Measurements from ENCODE around the gene COPS8.

Gene COPS8

DNA sequence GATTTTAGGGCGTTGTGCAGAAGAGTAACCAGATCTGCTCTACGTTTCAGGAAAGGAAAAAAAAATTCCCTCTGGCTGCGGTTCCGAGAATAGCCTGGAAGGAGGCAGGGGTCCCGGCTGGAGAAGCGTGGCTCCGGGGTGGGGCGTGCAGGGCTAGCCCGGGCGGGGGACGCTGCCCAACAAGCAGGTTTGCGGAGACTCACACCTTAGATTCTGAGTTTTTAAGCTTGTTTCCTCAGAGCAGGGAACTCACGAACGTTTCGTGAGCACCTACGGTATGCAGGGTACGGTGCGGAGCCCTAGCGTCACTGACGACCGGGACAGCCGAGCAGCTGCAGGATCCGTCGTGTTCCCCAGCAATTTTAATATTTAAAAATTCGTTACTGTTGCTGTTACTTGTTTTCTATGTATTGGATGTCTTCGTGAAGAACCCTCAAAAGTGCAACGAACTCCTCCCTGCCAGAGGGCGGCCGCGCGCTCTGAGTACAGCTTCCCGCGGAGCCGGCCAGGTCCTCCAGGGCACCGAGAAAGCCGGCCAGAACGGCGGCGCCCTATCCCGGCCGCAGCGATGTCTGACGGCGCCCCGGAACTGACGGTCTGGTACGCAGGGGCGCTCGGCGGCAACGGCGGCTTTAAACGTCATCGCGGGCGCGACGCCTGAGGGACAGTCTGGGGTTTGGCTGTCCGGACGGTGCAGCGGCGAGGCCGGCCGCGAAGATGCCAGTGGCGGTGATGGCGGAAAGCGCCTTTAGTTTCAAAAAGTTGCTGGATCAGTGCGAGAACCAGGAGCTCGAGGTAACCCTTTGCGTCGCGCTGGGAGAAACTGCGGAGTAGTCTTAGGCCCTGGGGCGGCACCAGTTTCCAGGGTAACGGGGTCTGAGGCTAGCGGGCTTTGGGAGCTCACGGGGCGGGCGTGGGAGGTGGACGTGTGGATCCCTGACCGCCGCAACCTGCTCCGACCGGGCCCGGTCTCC lies at the start of gene COPS8:
COPS8 (plus strand) TSS at position 642 of the 974 bp plus-strand sequence; CDS start at position 718, 76 bp downstream.
- in situ Hi-C loops (cut with MboI; ENCODE audit: low sequenced_read_pairs), result no loop called here

DNA sequence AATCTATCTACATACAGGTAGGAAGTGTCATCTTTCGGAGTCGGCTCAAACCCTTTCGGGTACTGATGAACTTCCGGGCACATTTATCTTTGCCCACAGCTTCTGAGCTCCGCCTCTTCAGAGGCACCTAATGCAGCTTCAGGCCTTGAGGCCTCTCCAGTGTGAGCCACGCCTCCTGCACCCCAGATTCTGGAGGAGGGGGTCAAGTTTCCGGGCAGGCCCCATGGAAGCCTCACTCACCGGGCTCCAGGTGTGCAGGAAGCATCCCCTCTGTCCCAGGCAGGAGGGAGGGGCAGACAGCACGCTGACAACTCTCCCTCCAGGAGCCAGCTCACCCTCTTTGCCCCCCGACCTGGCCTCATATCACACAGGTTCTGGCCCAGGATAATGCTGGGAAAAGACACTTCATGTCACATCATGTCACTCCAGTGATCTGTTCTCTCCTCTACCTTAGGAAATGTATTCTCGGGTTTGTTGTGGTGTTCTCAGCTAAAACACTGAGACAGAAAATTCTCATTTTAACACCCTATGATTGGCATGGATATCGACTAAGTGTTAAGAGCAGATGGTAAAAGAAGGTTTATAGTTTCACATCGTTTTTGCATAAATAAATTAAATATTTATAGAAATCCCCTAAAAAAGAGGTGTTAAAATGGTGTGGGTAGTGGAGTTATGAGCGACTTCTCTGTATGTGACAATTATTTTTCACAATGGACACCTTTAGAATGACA lies 46.2 kb upstream of the COPS8 start:
- in situ Hi-C loops (cut with MboI; ENCODE audit: low sequenced_read_pairs), result no loop called here

DNA sequence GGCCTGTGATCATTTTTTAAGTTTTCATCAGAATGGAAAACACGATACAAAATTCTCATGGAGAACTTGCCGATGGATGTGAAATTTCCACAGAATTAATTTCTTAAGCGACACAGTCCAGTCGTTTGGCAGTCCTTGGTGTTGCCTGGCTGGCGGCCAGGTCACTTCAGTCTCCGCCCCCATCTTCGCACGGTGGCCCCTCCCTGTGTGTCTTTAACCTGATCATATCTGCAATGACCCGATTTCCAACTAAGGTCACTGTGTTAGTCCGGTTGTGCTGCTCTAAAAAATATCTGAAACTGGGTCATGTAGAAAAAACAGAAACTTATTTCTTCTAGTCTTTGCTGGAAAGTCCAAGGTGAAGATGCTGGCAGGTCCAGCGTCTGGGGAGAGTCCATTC lies 44.5 kb upstream of the COPS8 start:
- in situ Hi-C loops (cut with MboI; ENCODE audit: low sequenced_read_pairs), result no loop called here

- in situ Hi-C loops (cut with MboI; ENCODE audit: low sequenced_read_pairs), result no loop called here
Observed at GRCh38 chr2:237042101-237042500, 43.6 kb upstream of the COPS8 start.

- in situ Hi-C loops (cut with MboI; ENCODE audit: low sequenced_read_pairs), result no loop called here
Observed at GRCh38 chr2:237043866-237044265, 41.8 kb upstream of the COPS8 start.

DNA sequence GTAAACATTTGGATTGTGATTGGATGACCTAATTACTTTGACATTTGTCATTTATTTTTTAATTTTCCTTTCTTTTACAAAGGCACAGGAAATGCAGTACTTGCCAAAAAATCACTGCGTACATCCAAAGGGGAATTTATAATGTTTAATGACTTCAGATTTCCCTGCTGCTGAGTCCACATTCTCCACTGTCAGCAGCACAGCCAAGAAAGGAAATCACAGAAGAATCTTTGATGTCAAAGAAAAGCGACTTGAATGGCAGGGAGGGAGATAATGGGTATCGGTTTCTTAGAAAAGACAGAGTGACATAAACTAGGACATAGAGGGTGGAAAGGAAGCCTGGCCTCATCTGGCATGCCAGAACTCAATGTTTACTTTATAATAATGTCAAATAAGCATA lies 41.4 kb upstream of the COPS8 start:
- in situ Hi-C loops (cut with MboI; ENCODE audit: low sequenced_read_pairs), result no loop called here

DNA sequence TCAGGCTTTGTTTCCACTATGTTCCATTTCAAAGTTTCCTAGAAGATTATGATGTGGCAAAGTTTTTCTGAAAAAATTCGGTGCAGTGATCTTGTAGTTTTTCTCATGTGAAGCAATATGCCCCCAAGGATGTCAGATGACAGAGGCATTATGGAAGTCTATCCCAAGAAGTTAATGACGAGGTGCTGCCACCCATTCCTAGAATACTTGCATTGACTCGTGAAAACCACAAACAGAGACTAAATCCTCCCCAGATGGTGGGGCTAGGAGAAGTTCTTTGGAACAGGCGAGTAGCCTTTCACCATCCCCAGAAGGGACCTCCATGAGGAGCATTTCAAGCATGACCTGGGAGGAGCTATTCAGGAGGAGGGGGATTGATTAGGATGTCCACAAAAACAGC lies 40.2 kb upstream of the COPS8 start:
- in situ Hi-C loops (cut with MboI; ENCODE audit: low sequenced_read_pairs), result no loop called here

GRCh38 chr2:237048595-237048994 lies 37.1 kb upstream of the COPS8 start:
- in situ Hi-C loops (cut with MboI; ENCODE audit: low sequenced_read_pairs), result no loop called here

- in situ Hi-C loops (cut with MboI; ENCODE audit: low sequenced_read_pairs), result loop anchor here (25.0 kb wide), 1 partner anchor 540 kb away; a partner anchor contains a TSS
Observed at GRCh38 chr2:237051861-237052260, 33.8 kb upstream of the COPS8 start.

GRCh38 chr2:237053066-237053465 lies 32.6 kb upstream of the COPS8 start:
- in situ Hi-C loops (cut with MboI; ENCODE audit: low sequenced_read_pairs), result loop anchor here (25.0 kb wide), 1 partner anchor 541 kb away; a partner anchor contains a TSS

DNA sequence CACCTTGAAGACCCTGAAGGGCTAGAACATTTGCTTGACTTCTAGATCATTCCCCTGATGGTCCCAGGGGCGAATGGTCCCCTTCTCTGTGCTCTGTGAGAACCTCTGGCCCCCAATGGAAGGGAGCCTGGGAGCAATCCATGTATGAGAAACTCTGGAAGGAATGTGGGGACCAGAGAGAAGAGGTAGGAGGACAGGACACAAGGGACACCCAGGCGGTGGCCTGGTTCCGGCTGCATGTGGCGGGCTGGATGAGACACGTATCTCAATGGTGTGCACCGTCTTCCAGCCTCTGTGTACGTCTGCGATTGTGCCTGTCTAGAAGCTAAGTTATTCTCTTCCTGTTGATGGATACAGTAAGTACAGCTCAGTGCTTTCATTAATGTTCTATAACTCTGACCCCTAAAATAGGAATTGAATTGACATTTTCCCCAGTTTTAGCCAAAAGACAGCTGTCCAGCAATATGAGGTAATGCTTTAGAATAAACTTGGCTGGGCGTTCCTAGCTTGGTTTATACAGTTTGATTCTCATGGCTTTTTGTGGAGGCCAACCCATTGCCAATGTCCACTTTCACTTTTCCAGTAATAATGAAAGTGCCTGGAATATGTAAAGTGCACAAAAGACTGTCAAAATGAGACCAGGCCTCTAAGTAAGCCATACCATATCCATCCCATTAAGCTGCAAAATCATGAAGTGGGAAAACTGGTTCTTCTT lies 30.1 kb upstream of the COPS8 start:
- in situ Hi-C loops (cut with MboI; ENCODE audit: low sequenced_read_pairs), result loop anchor here (25.0 kb wide), 1 partner anchor 543 kb away; a partner anchor contains a TSS

GRCh38 chr2:237056287-237056875 lies 29.3 kb upstream of the COPS8 start:
- in situ Hi-C loops (cut with MboI; ENCODE audit: low sequenced_read_pairs), result loop anchor here (25.0 kb wide), 1 partner anchor 544 kb away; a partner anchor contains a TSS

- in situ Hi-C loops (cut with MboI; ENCODE audit: low sequenced_read_pairs), result loop anchor here (25.0 kb wide), 1 partner anchor 545 kb away; a partner anchor contains a TSS
Observed at GRCh38 chr2:237057107-237057506, 28.6 kb upstream of the COPS8 start.

DNA sequence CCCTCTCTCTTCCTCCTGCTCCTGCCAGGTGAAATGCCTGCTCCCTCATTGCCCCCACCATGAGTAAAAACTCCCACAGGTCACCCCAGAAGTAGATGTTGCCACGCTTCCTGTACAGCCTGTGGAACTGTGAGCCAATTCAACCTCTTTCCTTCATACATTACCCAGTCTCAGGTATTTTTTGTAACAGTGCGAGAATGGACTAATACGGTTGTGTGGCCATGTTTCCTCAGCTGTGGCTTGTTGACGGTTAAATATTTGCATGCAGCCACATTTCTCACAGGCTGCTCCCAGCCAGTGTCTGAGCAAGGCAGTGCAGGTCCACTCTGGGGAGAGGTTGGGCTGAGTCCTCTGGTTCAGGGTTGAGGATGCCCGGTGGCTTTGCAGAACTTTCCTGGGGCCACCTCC lies 27.8 kb upstream of the COPS8 start:
- in situ Hi-C loops (cut with MboI; ENCODE audit: low sequenced_read_pairs), result loop anchor here (25.0 kb wide), 1 partner anchor 546 kb away; a partner anchor contains a TSS

GRCh38 chr2:237058423-237058822 lies 27.3 kb upstream of the COPS8 start:
- in situ Hi-C loops (cut with MboI; ENCODE audit: low sequenced_read_pairs), result loop anchor here (25.0 kb wide), 1 partner anchor 546 kb away; a partner anchor contains a TSS

DNA sequence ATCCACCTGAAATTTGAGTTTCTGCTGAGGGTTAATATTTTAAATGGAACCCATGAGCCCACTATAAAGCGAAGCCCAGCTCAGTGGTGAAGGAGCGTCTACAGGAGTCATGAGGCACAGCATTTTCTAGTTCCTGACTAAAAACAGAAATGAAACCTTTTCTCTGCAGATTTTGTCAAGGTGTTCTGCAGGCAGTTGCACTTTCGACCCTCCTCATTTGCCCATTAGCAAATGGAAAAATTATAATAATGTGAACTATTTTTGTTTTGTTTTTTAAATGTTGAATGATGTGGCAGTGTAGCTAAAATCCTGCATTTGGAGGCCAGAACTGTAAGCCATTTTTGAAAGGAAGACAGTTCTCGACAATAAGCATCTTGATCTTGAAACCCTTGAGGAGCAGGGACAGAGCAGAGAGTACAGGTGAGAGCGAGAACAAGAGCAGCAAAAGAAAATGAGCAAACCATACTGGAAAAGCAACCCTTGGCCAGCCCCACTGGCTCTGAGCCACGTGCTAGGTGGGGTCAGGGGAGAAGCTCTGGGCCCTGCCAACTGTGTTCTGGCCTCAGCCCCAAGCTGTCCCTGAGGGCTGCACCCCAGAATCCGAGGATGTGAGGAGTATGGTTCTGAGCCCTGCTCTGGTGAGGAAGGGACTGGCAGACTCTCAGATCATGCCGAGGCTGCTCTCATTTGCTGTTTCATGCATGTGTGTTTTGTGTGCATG lies 26.4 kb upstream of the COPS8 start:
- in situ Hi-C loops (cut with MboI; ENCODE audit: low sequenced_read_pairs), result loop anchor here (25.0 kb wide), 1 partner anchor 547 kb away; a partner anchor contains a TSS

DNA sequence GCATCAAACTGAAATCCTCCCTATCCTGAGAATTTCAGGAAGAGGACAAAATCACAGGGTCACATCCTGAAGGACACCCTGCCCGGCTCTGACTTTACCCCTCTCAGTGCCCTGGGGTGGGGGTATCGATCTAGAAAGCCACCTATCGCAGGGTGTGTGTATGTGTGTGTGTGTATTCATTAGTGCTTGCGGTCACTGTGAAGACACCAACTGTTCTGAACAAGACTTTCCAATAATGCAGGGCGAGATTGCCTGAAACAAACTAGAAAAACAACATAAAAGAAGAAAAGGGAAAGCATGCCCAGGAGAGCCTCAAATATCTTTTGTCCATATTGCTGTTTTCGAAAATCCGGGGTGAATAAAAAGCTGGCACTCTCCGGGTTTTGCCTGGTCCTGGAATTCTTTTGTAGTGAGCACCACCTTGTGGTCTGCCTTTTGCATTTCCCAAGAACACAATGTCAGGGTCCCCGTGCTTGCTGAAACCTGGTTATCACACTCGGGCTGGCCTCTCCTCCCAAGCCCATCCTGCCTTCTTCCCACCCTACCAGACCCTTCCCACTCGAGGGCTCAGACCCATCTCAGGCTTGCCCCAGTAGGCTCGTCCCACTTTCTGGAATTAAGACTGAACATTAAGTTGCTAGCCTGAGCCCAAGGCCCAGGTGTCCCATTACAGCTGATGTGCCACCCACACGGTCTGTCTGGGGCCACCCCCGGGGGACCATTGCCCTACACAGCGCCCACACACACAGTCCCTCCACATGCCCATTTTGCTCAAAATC lies 25.0 kb upstream of the COPS8 start:
- in situ Hi-C loops (cut with MboI; ENCODE audit: low sequenced_read_pairs), result loop anchor here (25.0 kb wide), 1 partner anchor 548 kb away; a partner anchor contains a TSS

- in situ Hi-C loops (cut with MboI; ENCODE audit: low sequenced_read_pairs), result loop anchor here (25.0 kb wide), 1 partner anchor 549 kb away; a partner anchor contains a TSS
Observed at GRCh38 chr2:237061356-237061755, 24.3 kb upstream of the COPS8 start.

DNA sequence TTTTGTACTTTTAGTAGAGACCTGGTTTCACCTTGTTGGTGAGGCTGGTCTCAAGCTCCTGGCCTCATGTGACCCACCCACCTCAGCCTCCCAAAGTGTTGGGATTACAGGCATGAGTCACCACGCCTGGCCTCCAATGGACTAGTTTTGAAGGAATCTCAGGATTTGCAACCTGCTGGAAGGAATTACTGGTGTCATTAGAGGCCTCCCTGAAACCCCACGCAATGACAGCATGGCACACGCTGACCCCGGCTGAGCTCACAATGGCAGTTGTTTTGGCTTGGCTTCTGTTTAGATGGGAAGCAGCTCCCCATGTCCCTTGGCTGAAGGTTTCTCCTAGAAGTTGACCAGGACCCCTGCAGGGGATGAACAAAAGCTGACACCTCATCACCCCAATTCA lies 23.1 kb upstream of the COPS8 start:
- in situ Hi-C loops (cut with MboI; ENCODE audit: low sequenced_read_pairs), result loop anchor here (25.0 kb wide), 1 partner anchor 550 kb away; a partner anchor contains a TSS

Measured in HL-60/S4 (cell line).